ENCODE data around the gene ATP5IF1.

ATP5IF1 gene

DNA sequence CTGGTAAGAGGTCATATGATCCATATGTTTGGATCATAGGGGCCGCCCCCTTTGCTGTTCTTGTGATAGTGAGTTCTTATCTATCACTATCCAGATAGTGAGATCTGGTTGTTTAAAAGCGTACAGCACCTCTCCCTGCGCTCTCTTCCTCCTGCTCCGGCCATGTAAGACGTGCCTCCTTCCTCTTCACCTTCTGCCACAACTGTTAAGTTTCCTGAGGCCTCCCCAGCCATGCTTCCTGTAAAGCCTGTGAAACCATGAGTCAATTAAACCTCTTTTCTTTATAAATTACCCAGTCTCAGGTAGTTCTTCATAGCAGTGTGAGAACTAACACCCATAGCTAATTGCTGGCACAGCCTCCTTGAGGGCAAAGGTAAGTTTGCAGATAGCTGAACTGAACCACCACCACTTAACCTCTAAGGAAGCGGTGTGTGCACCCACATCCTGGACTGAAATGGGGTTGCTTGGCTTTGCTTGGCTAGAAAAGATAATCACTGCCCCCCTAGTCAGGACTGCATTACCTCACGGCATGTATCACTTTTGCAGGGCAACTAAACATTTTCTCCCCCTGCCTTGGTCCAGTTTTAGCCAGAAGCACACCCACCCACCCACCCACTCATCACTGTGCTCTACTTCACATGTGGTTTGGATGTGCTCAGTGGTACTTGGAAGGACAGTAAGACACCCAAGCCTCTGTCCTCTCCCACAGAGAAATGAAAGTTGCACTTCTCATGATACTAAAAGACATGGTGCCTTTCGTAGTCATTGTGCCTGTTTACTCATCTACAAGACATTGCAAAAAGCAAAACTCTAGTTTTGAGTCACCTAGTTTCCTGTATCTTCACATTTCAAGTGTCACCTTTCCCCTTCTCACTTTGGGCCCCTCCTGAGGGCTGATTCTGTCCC lies 36.3 kb upstream of the ATP5IF1 start:
- peaks cover 0 to 9% (median 4%) of the 10 kb centered on the region in 5 donors for H3K4me1 ChIP-seq (ENCODE audit: control insufficient read depth in 5 of 5, insufficient read depth in 5 of 5, low read length in 5 of 5)
- H3K4me3 ChIP-seq (ENCODE audit: low read depth in 1 of 5, low read length in 5 of 5) = no peak overlapping the region
- no peak overlapping the region for H3K27ac ChIP-seq (ENCODE audit: low read depth, low read length)
- H3K27me3 ChIP-seq (ENCODE audit: control insufficient read depth in 5 of 5, insufficient read depth in 4 of 5, low read length in 5 of 5) = no peaks in the 10 kb centered on the region
- no peak overlapping the region for H3K9ac ChIP-seq (ENCODE audit: low read length in 5 of 5)
- H3K9me3 ChIP-seq (ENCODE audit: control insufficient read depth in 5 of 5, low read length in 5 of 5) = no peaks in the 10 kb centered on the region
- peaks cover 25 to 63% (median 56%) of the 10 kb centered on the region in 5 donors for H3K36me3 ChIP-seq (ENCODE audit: control insufficient read depth in 5 of 5, insufficient read depth in 5 of 5, low read length in 5 of 5)

DNA sequence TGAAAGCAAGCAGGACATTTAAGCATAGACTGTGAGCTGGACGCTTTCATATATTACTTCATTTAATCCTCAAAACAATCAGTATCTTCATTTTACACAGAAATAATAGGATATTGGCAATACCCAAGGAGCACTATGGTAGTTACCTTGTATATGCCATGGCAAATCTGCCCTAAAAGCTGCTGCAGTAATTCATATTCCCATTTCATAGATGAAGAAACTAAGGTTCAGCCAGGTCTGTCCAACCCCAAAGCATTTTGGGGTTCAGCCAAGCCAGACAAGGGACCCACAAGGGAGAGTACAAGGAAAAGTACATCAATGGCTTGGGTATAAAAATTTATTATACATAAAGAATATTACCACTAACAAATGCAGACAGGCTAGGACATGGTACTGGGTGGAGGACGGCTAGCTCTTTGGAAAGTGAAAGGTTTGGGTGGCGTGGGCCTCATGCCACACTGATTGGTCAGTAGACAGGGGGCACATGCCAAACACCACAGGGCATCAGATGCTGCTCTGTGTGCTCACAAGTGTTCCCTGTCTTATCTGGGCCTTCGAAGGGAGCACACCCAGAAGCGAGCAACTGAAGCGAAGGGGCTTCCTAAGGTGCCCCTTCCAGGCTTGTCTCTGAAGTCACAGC lies 35.6 kb upstream of the ATP5IF1 start:
- peaks cover 28 to 71% (median 60%) of the 10 kb centered on the region in 5 donors for H3K36me3 ChIP-seq (ENCODE audit: control insufficient read depth in 5 of 5, insufficient read depth in 5 of 5, low read length in 5 of 5)

DNA sequence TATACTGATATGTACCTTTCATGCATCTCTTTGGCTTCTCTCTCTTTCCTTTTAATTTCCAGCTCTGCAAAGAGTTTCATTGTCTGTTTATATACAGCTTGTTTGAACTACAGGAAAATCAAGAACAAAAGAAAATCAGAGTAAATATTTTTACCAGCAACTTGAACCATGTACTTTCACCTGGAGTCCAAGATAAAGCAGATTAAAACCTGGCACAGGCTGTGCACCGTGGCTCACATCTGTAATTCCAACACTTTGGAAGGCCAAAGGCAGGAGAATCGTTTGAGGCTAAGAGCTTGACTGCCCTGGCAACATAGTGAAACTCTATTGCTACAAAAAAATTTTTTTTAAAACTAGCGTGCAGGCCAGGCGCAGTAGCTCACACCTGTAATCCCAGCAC lies 30.7 kb upstream of the ATP5IF1 start:
- H3K27ac ChIP-seq (ENCODE audit: low read depth, low read length) = no peak overlapping the region
- no peak overlapping the region for H3K4me3 ChIP-seq (ENCODE audit: low read depth in 1 of 5, low read length in 5 of 5)
- no peaks in the 10 kb centered on the region for H3K27me3 ChIP-seq (ENCODE audit: control insufficient read depth in 5 of 5, insufficient read depth in 4 of 5, low read length in 5 of 5)
- peaks cover 35 to 77% (median 52%) of the 10 kb centered on the region in 5 donors for H3K36me3 ChIP-seq (ENCODE audit: control insufficient read depth in 5 of 5, insufficient read depth in 5 of 5, low read length in 5 of 5)
- H3K9ac ChIP-seq (ENCODE audit: low read length in 5 of 5) = no peak overlapping the region
- no peaks in the 10 kb centered on the region for H3K4me1 ChIP-seq (ENCODE audit: control insufficient read depth in 5 of 5, insufficient read depth in 5 of 5, low read length in 5 of 5)
- H3K9me3 ChIP-seq (ENCODE audit: control insufficient read depth in 5 of 5, low read length in 5 of 5) = no peaks in the 10 kb centered on the region

More for the DNA sequence above, 35.6 kb upstream of the ATP5IF1 start:
- H3K9me3 ChIP-seq (ENCODE audit: control insufficient read depth in 5 of 5, low read length in 5 of 5) = no peaks in the 10 kb centered on the region
- H3K4me1 ChIP-seq (ENCODE audit: control insufficient read depth in 5 of 5, insufficient read depth in 5 of 5, low read length in 5 of 5) = peaks cover 0 to 9% (median 4%) of the 10 kb centered on the region in 5 donors
- H3K27me3 ChIP-seq (ENCODE audit: control insufficient read depth in 5 of 5, insufficient read depth in 4 of 5, low read length in 5 of 5) = no peaks in the 10 kb centered on the region
- no peak overlapping the region for H3K4me3 ChIP-seq (ENCODE audit: low read depth in 1 of 5, low read length in 5 of 5)
- H3K9ac ChIP-seq (ENCODE audit: low read length in 5 of 5) = no peak overlapping the region
- no peak overlapping the region for H3K27ac ChIP-seq (ENCODE audit: low read depth, low read length)

DNA sequence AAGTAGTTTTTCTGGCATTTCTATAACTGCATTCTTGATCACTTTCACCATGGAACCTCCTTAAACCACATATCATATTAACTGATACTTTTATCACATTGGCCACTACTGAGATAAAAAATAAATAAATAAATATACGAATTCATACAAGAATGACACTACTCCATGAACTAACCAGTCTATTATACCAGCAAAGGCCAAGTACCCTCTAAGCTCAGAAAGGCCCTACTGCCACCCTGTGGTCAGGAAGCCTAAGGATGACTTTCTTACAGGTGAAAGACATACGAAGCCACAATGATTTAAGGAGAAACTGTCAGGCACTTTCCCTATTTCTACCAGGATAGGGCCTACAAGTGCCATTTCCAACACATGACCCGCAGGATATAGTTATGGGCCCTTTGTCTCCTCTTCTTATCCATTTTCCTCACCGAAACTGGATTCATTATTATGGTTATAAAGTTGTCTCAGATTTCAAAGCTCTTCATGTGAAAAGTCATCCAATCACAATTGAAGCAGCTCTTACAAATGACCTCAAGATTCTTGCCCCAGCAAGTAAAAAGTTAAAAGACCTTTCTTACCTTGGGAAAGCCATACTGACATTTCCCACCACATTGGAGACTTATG lies 27.0 kb upstream of the ATP5IF1 start:
- H3K36me3 ChIP-seq (ENCODE audit: control insufficient read depth in 5 of 5, insufficient read depth in 5 of 5, low read length in 5 of 5) = peaks cover 22 to 62% (median 37%) of the 10 kb centered on the region in 5 donors
- no peaks in the 10 kb centered on the region for H3K9me3 ChIP-seq (ENCODE audit: control insufficient read depth in 5 of 5, low read length in 5 of 5)
- no peaks in the 10 kb centered on the region for H3K4me1 ChIP-seq (ENCODE audit: control insufficient read depth in 5 of 5, insufficient read depth in 5 of 5, low read length in 5 of 5)
- H3K27me3 ChIP-seq (ENCODE audit: control insufficient read depth in 5 of 5, insufficient read depth in 4 of 5, low read length in 5 of 5) = no peaks in the 10 kb centered on the region
- no peak overlapping the region for H3K4me3 ChIP-seq (ENCODE audit: low read depth in 1 of 5, low read length in 5 of 5)
- no peak overlapping the region for H3K27ac ChIP-seq (ENCODE audit: low read depth, low read length)
- no peak overlapping the region for H3K9ac ChIP-seq (ENCODE audit: low read length in 5 of 5)

DNA sequence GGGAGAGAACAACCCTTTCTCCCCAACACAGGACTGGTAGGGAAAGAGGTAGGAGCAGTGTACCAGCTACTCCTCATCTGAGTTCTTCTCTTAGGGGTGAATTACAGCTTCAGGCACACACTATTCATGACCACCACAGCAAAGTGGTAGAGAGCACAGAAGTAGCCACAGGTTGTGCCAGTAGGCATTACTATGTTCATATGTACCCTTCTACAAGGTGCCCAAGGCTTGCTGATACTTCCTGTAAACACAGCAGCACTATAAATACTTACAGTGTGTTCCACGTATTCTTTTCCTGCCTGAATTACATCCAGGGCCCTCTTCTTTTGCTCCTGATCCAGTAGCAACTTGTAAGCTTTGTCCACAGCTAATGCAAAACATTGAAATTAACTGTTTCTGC lies 26.2 kb upstream of the ATP5IF1 start:
- peaks cover 19 to 58% (median 37%) of the 10 kb centered on the region in 5 donors for H3K36me3 ChIP-seq (ENCODE audit: control insufficient read depth in 5 of 5, insufficient read depth in 5 of 5, low read length in 5 of 5)

DNA sequence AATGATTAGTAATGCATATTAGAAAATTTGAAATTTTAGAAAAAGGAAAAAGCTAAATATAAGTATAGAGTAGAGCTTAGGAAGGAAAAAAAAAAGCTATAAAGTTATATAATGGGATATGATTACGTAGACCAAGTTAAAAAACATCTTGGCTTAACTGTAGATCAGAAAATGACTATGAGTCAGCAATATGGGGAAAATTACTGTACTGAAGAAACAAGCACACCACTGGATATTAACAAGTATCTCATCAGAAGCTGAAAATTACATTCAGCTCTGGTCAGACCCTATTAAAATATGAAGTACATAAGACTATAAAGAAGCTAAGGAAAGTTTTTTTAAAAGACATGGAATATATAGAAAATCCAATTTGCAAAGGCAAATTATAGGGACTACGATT lies 22.6 kb upstream of the ATP5IF1 start:
- Histone ChIP-seq H3K9ac (ENCODE audit: low read length in 5 of 5) (no peak overlapping the region), H3K9me3 (ENCODE audit: control insufficient read depth in 5 of 5, low read length in 5 of 5) (no peaks in the 10 kb centered on the region), H3K4me1 (ENCODE audit: control insufficient read depth in 5 of 5, insufficient read depth in 5 of 5, low read length in 5 of 5) (no peaks in the 10 kb centered on the region), H3K36me3 (ENCODE audit: control insufficient read depth in 5 of 5, insufficient read depth in 5 of 5, low read length in 5 of 5) (peaks cover 19 to 41% (median 30%) of the 10 kb centered on the region in 5 donors), H3K27ac (ENCODE audit: low read depth, low read length) (no peak overlapping the region), H3K27me3 (ENCODE audit: control insufficient read depth in 5 of 5, insufficient read depth in 4 of 5, low read length in 5 of 5) (no peaks in the 10 kb centered on the region), H3K4me3 (ENCODE audit: low read depth in 1 of 5, low read length in 5 of 5) (no peak overlapping the region)

More for the DNA sequence above, 26.2 kb upstream of the ATP5IF1 start:
- no peaks in the 10 kb centered on the region for H3K9me3 ChIP-seq (ENCODE audit: control insufficient read depth in 5 of 5, low read length in 5 of 5)
- H3K4me1 ChIP-seq (ENCODE audit: control insufficient read depth in 5 of 5, insufficient read depth in 5 of 5, low read length in 5 of 5) = no peaks in the 10 kb centered on the region
- H3K27ac ChIP-seq (ENCODE audit: low read depth, low read length) = no peak overlapping the region
- no peak overlapping the region for H3K4me3 ChIP-seq (ENCODE audit: low read depth in 1 of 5, low read length in 5 of 5)
- H3K27me3 ChIP-seq (ENCODE audit: control insufficient read depth in 5 of 5, insufficient read depth in 4 of 5, low read length in 5 of 5) = no peaks in the 10 kb centered on the region
- H3K9ac ChIP-seq (ENCODE audit: low read length in 5 of 5) = no peak overlapping the region

DNA sequence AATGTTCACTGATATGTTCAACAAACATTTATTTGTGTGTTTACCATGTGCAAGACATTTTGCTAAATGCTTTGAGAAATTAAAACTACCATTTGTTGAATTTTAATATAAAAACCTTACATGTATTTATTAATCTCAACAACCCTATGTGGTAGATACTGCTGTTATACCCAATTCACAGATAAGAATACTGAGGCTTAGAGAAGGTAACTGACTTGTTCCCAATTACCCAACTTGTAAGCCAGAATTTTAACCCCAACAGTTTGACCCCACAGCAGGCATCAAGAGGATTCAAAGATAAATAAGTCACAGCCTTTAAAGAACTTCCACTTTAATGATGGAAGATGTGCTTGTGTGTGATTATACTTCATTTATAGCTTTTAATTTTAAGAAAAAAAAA lies 6.8 kb upstream of the ATP5IF1 start:
- Histone ChIP-seq H3K4me3 (ENCODE audit: low read depth in 1 of 5, low read length in 5 of 5) (no peak overlapping the region), H3K9me3 (ENCODE audit: control insufficient read depth in 5 of 5, low read length in 5 of 5) (no peaks in the 10 kb centered on the region), H3K9ac (ENCODE audit: low read length in 5 of 5) (no peak overlapping the region), H3K27me3 (ENCODE audit: control insufficient read depth in 5 of 5, insufficient read depth in 4 of 5, low read length in 5 of 5) (no peaks in the 10 kb centered on the region), H3K27ac (ENCODE audit: low read depth, low read length) (no peak overlapping the region), H3K36me3 (ENCODE audit: control insufficient read depth in 5 of 5, insufficient read depth in 5 of 5, low read length in 5 of 5) (peaks cover 21 to 45% (median 26%) of the 10 kb centered on the region in 5 donors), H3K4me1 (ENCODE audit: control insufficient read depth in 5 of 5, insufficient read depth in 5 of 5, low read length in 5 of 5) (peaks cover 0 to 28% (median 14%) of the 10 kb centered on the region in 5 donors)

DNA sequence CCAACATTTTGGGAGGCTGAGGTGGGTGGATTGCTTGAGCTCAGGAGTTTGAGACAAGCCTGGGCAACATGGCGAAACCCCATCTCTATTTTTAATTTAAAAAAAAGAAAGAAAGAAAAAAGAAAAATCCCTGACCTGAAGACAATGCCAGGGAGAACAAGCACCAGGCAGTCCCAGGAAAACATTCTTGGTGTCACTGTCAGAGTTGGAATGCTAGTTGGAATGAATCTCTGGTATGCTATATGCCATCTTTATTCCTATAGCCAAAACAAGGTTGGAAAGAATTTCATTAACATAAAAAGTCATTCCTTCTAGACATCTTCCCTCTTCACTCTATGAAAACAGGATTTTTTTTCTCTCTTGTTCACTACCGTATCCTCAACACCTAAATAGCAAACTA lies 5.9 kb upstream of the ATP5IF1 start:
- Histone ChIP-seq H3K36me3 (ENCODE audit: control insufficient read depth in 5 of 5, insufficient read depth in 5 of 5, low read length in 5 of 5) (peaks cover 16 to 36% (median 21%) of the 10 kb centered on the region in 5 donors), H3K4me1 (ENCODE audit: control insufficient read depth in 5 of 5, insufficient read depth in 5 of 5, low read length in 5 of 5) (peaks cover 0 to 29% (median 14%) of the 10 kb centered on the region in 5 donors), H3K9ac (ENCODE audit: low read length in 5 of 5) (no peak overlapping the region), H3K4me3 (ENCODE audit: low read depth in 1 of 5, low read length in 5 of 5) (no peak overlapping the region), H3K27ac (ENCODE audit: low read depth, low read length) (no peak overlapping the region), H3K27me3 (ENCODE audit: control insufficient read depth in 5 of 5, insufficient read depth in 4 of 5, low read length in 5 of 5) (no peaks in the 10 kb centered on the region), H3K9me3 (ENCODE audit: control insufficient read depth in 5 of 5, low read length in 5 of 5) (no peaks in the 10 kb centered on the region)

DNA sequence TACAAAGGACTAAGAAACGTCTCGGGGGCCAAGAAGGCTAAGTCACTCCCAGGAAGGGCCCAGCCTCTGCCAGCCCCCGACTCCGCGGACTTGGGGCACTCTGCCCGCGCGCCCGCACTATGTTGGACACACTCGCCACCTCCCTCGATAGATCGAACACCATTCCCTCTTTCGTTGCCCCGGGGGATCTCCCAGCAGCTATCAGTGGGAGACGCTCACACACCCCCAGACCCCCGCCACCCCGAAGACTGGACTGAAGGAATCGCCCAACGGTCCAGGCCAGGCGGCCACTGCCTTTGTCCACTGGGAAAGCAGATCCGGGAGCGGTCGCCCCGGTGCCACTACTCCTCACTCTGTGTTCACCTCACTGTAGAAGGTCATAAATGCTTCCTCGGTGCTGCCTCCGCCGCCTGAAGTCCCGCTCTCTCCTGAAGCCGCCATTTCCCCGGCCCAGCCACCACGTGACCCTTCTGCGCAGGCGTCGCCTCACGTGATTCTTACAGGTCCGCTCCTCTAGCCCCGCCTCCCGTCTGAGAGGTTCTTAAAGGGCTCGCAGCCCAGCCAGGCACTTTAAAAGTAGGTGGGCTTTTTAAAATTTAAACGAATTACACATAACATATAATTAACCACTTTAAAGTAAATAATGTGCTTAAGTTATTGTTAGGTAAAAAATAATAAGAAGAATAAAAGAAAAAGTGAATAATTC lies 3.2 kb upstream of the ATP5IF1 start, which contains the start of gene DNAJC8:
TSS of gene DNAJC8 (minus strand) at position 472 of the 706 bp plus-strand sequence. CDS start at position 441, 31 bp downstream.
- H3K9me3 ChIP-seq (ENCODE audit: control insufficient read depth in 5 of 5, low read length in 5 of 5) = no peaks in the 10 kb centered on the region
- no peaks in the 10 kb centered on the region for H3K27me3 ChIP-seq (ENCODE audit: control insufficient read depth in 5 of 5, insufficient read depth in 4 of 5, low read length in 5 of 5)
- peak within 1 kb of the TSS; percentile 90 for H3K27ac ChIP-seq (ENCODE audit: low read depth, low read length)
- H3K4me3 ChIP-seq (ENCODE audit: low read depth in 1 of 5, low read length in 5 of 5) = peak within 1 kb of the TSS; percentile 81 to 99 (median 95)
- peaks cover 6 to 52% (median 31%) of the 10 kb centered on the region in 5 donors for H3K4me1 ChIP-seq (ENCODE audit: control insufficient read depth in 5 of 5, insufficient read depth in 5 of 5, low read length in 5 of 5)
- H3K36me3 ChIP-seq (ENCODE audit: control insufficient read depth in 5 of 5, insufficient read depth in 5 of 5, low read length in 5 of 5) = peaks cover 3 to 17% (median 9%) of the 10 kb centered on the region in 5 donors
- H3K9ac ChIP-seq (ENCODE audit: low read length in 5 of 5) = peak within 1 kb of the TSS; percentile 84 to 100 (median 95)

Measured in subcutaneous abdominal adipose tissue (tissue), 5 donors.